HepG2 (cell line): Measurements from ENCODE around the gene GRAP. TPM values are rescaled to one million over a fixed set of nuclear protein-coding genes. Genes with fewer than 3 reads are reported as not detected.

ENCODE experiments used
- ATAC-seq: fragments of 200-7000 bp; cut with Tn5 transposase; 3 replicates; pipeline ENCODE4 v1.9.1; 2020; ENCODE audit warnings: mild to moderate bottlenecking, moderate library complexity
- BruUV-seq: library from RNA; stranded (reverse); fragments of 400-500 nt; replicated peaks from 2 replicates; lab custom pipeline; 2021; lab: Mats Ljungman, UMichigan
- CTCF ChIA-PET: fragments of 300-600 bp; formaldehyde crosslinking; extraction: SDS; loops from one replicate; lab custom pipeline; 2021; ENCODE audit warnings: low total read pairs, inconsistent platforms, low intra/inter-chr PET ratio; lab: Yijun Ruan, JAX
- POLR2A ChIA-PET: fragments of 350-600 bp; sonication (Branson Sonifier 250); formaldehyde crosslinking; loops from one replicate; lab custom pipeline; 2020; ENCODE audit warnings: antibody characterized with exemption, inconsistent platforms; lab: Yijun Ruan, JAX
- DNase-seq: peaks from one replicate; pipeline ENCODE4 v3.0.0-alpha.2; 2015; ENCODE audit warnings: low spot score
- FAIRE-seq: peaks from 3 replicates; lab custom pipeline; 2011; peaks lifted over from hg19 to GRCh38; lab: Jason Lieb, UNC
- H2AFZ ChIP-seq: one replicate; pipeline ENCODE4 v1.6.1; 2011; ENCODE audit warnings: low read length, inconsistent platforms
- H3K27ac ChIP-seq: fragments of 300-600 bp; 3 replicates; pipeline ENCODE4 v1.8.0; 2011; ENCODE audit warnings: mixed run types, mild to moderate bottlenecking, mixed read lengths, low read length, inconsistent platforms; ENCODE audit not compliant: insufficient read depth; ENCODE audit errors: extremely low read length
- H3K27me3 ChIP-seq, 2 experiments: fragments of 200-600 bp in 1 of 2; 2 replicates in 1 of 2; 3 replicates in 1 of 2; pipeline versions ENCODE4 v1.6.0 to v1.8.0; 2011; ENCODE audit warnings: low read length in 2 of 2, mild to moderate bottlenecking in 2 of 2, moderate library complexity in 2 of 2, inconsistent platforms in 1 of 2; ENCODE audit not compliant: insufficient read depth in 2 of 2, control insufficient read depth in 1 of 2
- H3K36me3 ChIP-seq, 2 experiments: fragments of 200-600 bp in 1 of 2; replicated peaks in 1 of 2; 2 replicates in 1 of 2; 3 replicates in 1 of 2; pipeline versions ENCODE4 v1.5.1 to v1.8.0; 2011; ENCODE audit warnings: low read length in 2 of 2, inconsistent platforms in 1 of 2; ENCODE audit not compliant: insufficient read depth in 2 of 2, control insufficient read depth in 1 of 2
- H3K4me1 ChIP-seq: 2 replicates; pipeline ENCODE4 v1.5.1; 2012; ENCODE audit warnings: low read length, inconsistent platforms; ENCODE audit not compliant: insufficient read depth
- H3K4me2 ChIP-seq: 2 replicates; pipeline ENCODE4 v1.6.0; 2011; ENCODE audit warnings: low read depth, low read length, inconsistent platforms
- H3K4me3 ChIP-seq, 3 experiments: fragments of 200-600 bp in 1 of 3; sonication (generic), shearing (Covaris generic) in 1 of 3; replicated peaks in 1 of 3; 2 replicates each; pipeline ENCODE4 v1.5.1; 2011 to 2016; ENCODE audit warnings: low read length in 3 of 3, inconsistent platforms in 2 of 3, low read depth in 2 of 3, mild to moderate bottlenecking in 2 of 3, control low read depth in 1 of 3, mixed read lengths in 1 of 3; ENCODE audit not compliant: insufficient read depth in 1 of 3
- H3K79me2 ChIP-seq: one replicate; pipeline ENCODE4 v1.6.1; 2011; ENCODE audit warnings: low read length, inconsistent platforms; ENCODE audit not compliant: insufficient read depth
- H3K9ac ChIP-seq: 2 replicates; pipeline ENCODE4 v1.6.0; 2011; ENCODE audit warnings: mild to moderate bottlenecking, low read depth, low read length, inconsistent platforms; ENCODE audit not compliant: insufficient read depth
- H3K9me3 ChIP-seq: 2 replicates; pipeline ENCODE4 v1.5.1; 2012; ENCODE audit warnings: mild to moderate bottlenecking, low read length
- H4K20me1 ChIP-seq: 2 replicates; pipeline ENCODE4 v1.6.0; 2011; ENCODE audit warnings: inconsistent platforms, mild to moderate bottlenecking, low read length, moderate library complexity; ENCODE audit not compliant: insufficient read depth
- KDM5B ChIP-seq: sonication (generic); formaldehyde crosslinking; IDR thresholded peaks from 2 replicates; pipeline ENCODE4 v1.4.0; 2020; ENCODE audit warnings: missing genetic modification reagents, mild to moderate bottlenecking, borderline replicate concordance
- MTF1 ChIP-seq: sonication (generic); formaldehyde crosslinking; IDR thresholded peaks from 2 replicates; pipeline ENCODE4 v1.5.0; 2020; ENCODE audit warnings: missing genetic modification reagents
- RFX1 ChIP-seq: fragments of 450-650 bp; IDR thresholded peaks from 2 replicates; pipeline ENCODE4 v1.6.1; 2017
- SETDB1 ChIP-seq: sonication (generic); formaldehyde crosslinking; IDR thresholded peaks from 2 replicates; pipeline ENCODE4 v1.5.1; 2020; ENCODE audit warnings: missing genetic modification reagents, mild to moderate bottlenecking, borderline replicate concordance
- SOX5 ChIP-seq: IDR thresholded peaks from 2 replicates; pipeline ENCODE4 v1.6.1; 2016; ENCODE audit warnings: borderline replicate concordance
- STAG1 ChIP-seq: sonication (generic); formaldehyde crosslinking; IDR thresholded peaks from 2 replicates; pipeline ENCODE4 v1.4.0; 2020; ENCODE audit warnings: missing genetic modification reagents
- ZMYM3 ChIP-seq: sonication (generic); formaldehyde crosslinking; IDR thresholded peaks from 2 replicates; pipeline ENCODE4 v1.5.1; 2020; ENCODE audit warnings: mild to moderate bottlenecking, missing genetic modification reagents
- ZNF24 ChIP-seq: fragments of 450-650 bp; IDR thresholded peaks from 2 replicates; pipeline ENCODE4 v1.6.1; 2017; ENCODE audit warnings: antibody characterized with exemption, mild to moderate bottlenecking
- ZNF256 ChIP-seq: sonication (generic); formaldehyde crosslinking; conservative IDR thresholded peaks from 2 replicates; pipeline ENCODE4 v1.4.0; 2020; ENCODE audit warnings: missing genetic modification reagents
- ZNF468 ChIP-seq: sonication (generic); formaldehyde crosslinking; IDR thresholded peaks from 2 replicates; pipeline ENCODE4 v1.8.0; 2022; ENCODE audit warnings: mild to moderate bottlenecking, moderate library complexity, missing genetic modification reagents
- ZNF619 ChIP-seq: sonication (generic); formaldehyde crosslinking; IDR thresholded peaks from 2 replicates; pipeline ENCODE4 v1.4.0; 2020; ENCODE audit warnings: mild to moderate bottlenecking, missing genetic modification reagents
- ZNF768 ChIP-seq: sonication (generic); formaldehyde crosslinking; IDR thresholded peaks from 2 replicates; pipeline ENCODE4 v1.4.0; 2020; ENCODE audit warnings: missing genetic modification reagents
- WGBS: methylation state at CpG from one replicate; pipeline ENCODE4 v1.1.6; 2017; ENCODE audit warnings: low lambda C conversion rate; 5-methylcytosine and 5-hydroxymethylcytosine counted together
- in situ Hi-C: cut with HindIII; loops from 2 replicates; pipeline ENCODE4 v1.10.0; 2017; ENCODE audit warnings: low pct_unique_long_range_greater_than_20kb; ENCODE audit not compliant: extremely low pct_ligation_motif_present
- intact Hi-C: fragments of 100-400 bp; cut with micrococcal nuclease; formaldehyde crosslinking; loops from one replicate; pipeline ENCODE4 v1.10.0; 2022; ENCODE audit not compliant: unreplicated experiment
- polyA plus RNA-seq, 8 experiments: library from polyadenylated mRNA; depleted of rRNA in 3 of 8; stranded (reverse) in 7 of 8; unstranded in 1 of 8; fragments of >200 nt; fragmentation: Illumina TruSeq in 4 of 8; extraction: Trizol in 4 of 8; gene quantifications; 2 replicates each; pipeline versions ENCODE4 v1.2.1 to v1.2.3, GENCODE V29; 2011 to 2016; ENCODE audit warnings: low read depth in 4 of 8, missing spikeins in 1 of 8, mixed read lengths in 1 of 8; ENCODE audit not compliant: insufficient read depth in 1 of 8
- total RNA-seq, 5 experiments: library from RNA; depleted of rRNA; stranded (reverse); fragments of >200 nt; fragmentation: Illumina TruSeq; extraction: Trizol; gene quantifications; 2 replicates each; pipeline ENCODE4 v1.2.3, GENCODE V29; 2016; ENCODE audit warnings: low read depth in 1 of 5
- TF ChIP-seq, protein P1 (sequence below): sonication (generic); formaldehyde crosslinking; IDR thresholded peaks from 2 replicates; pipeline ENCODE4 v1.8.1; 2023; ENCODE audit warnings: mild to moderate bottlenecking, moderate library complexity, missing genetic modification reagents
- TF ChIP-seq, protein P2 (sequence below): sonication (generic); formaldehyde crosslinking; IDR thresholded peaks from 2 replicates; pipeline ENCODE4 v1.5.0; 2020; ENCODE audit warnings: mild to moderate bottlenecking, missing genetic modification reagents, borderline replicate concordance
- TF ChIP-seq, protein P3 (sequence below): sonication (generic); formaldehyde crosslinking; IDR thresholded peaks from 2 replicates; pipeline ENCODE4; 2020; ENCODE audit warnings: missing genetic modification reagents, mild to moderate bottlenecking, borderline replicate concordance

Gene GRAP
- total and polyA plus RNA-seq, 2 of the 13 experiments (the other 11 are each of a cell fraction or from before 2014, with no cell fraction given), result 0.77 to 1.7 TPM

DNA sequence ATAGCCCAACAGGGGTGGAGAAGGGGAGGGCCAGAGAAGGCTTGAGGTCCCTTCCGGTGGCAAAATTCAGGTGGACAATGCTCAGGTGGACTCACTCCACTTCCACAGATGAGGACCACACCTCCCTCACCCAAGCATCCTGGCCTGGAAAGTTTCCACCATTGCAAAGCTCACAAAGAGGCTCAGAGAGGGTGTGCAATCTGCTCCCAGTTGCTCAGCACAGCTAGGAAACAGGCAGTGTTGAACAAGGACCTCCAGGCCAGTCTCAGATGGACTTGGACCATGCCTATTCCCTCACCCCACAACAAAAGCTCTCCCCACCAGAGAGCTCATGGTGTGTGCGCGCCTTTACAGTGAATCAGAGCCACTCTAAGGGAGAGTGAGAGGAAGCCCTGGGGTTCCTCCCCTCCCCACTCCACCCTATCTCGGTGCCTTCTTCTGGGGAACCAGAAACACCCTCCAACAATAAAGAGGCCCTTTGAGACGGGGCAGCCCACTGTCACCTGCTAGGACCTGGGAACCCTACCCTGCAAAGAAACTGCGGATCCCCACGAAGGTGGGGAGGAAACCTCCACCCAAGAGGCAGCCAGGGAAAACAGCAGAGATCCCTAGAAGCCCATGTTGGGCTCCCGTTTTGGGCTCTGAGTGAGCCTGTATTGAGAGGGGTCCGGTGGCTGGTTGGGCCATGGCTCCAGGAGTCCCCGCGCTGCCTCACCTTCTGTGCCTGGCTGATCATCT, 43.8 kb downstream of the GRAP start:
- Histone ChIP-seq H2AFZ (no peak overlapping the region), H3K9me3 (no peaks in the 10 kb centered on the region), H4K20me1 (peaks cover 25% of the 10 kb centered on the region), H3K36me3 (peaks cover 2 to 24% of the 10 kb centered on the region in 2 experiments), H3K9ac (peak overlapping the region; percentile 76), H3K4me3 (peak overlapping the region; percentile 69 to 84 (median 77)), H3K4me2 (peak overlapping the region; percentile 100), H3K79me2 (peaks cover 39% of the 10 kb centered on the region), H3K27me3 (no peaks in the 10 kb centered on the region; a peak in 1 of 5 replicates), H3K27ac (peak overlapping the region; percentile 93), H3K4me1 (peaks cover 65% of the 10 kb centered on the region)
- DNase-seq (no peak), ATAC-seq (no peak; the same call in 2 of the 3 replicates), FAIRE-seq (no peak)
- POLR2A ChIA-PET, result interaction anchor here (0.9 to 3.4 kb wide), 5 partner anchors 10 to 22 kb away, joined by 3 to 27 read pairs (median 10); no protein-coding TSS in a partner anchor
- no TSS peak for BruUV-seq
- intact Hi-C loops, result loop anchor here (2.0 kb wide), 1 partner anchor 14 kb away; no protein-coding TSS in a partner anchor
- WGBS, result 25% methylated on average over 7 of the region's 11 CpGs
- CTCF ChIA-PET, result no interaction called here
- in situ Hi-C loops, result loop anchor here (5.0 kb wide), 1 partner anchor 36 kb away; no protein-coding TSS in a partner anchor
- TF ChIP-seq ZNF468 (CRISPR knock-in tag) (no peak), SETDB1 (CRISPR knock-in tag) (no peak), ZMYM3 (CRISPR knock-in tag) (peak; percentile 80), ZNF256 (CRISPR knock-in tag) (no peak), RFX1 (no peak), STAG1 (CRISPR knock-in tag) (no peak), KDM5B (CRISPR knock-in tag) (0 out of 2 replicates have a peak, but pooled peaks have one; percentile 40), ZNF619 (0 out of 2 replicates have a peak, but pooled peaks have one; percentile 9), MTF1 (CRISPR knock-in tag) (no peak), ZNF24 (no peak), SOX5 (no peak), ZNF768 (CRISPR knock-in tag) (peak; percentile 99)
- TF ChIP-seq, protein P1, sequence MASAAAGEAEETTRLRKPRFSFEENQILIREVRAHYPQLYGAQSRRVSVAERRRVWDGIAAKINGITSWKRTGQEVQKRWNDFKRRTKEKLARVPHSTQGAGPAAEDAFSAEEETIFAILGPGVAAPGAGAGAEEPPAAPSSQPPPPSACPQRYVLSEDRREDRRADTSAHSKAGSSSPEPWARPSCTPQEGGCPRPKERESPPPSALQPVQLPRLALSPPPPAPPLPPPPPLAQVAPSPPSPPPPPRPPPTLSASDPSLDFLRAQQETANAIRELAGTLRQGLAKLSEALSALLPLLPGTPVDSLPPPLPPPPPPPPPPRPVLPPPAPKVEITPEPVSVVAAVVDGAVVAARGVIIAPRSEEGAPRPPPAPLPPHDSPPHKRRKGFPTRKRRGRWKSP, result no peak
- TF ChIP-seq, protein P2, sequence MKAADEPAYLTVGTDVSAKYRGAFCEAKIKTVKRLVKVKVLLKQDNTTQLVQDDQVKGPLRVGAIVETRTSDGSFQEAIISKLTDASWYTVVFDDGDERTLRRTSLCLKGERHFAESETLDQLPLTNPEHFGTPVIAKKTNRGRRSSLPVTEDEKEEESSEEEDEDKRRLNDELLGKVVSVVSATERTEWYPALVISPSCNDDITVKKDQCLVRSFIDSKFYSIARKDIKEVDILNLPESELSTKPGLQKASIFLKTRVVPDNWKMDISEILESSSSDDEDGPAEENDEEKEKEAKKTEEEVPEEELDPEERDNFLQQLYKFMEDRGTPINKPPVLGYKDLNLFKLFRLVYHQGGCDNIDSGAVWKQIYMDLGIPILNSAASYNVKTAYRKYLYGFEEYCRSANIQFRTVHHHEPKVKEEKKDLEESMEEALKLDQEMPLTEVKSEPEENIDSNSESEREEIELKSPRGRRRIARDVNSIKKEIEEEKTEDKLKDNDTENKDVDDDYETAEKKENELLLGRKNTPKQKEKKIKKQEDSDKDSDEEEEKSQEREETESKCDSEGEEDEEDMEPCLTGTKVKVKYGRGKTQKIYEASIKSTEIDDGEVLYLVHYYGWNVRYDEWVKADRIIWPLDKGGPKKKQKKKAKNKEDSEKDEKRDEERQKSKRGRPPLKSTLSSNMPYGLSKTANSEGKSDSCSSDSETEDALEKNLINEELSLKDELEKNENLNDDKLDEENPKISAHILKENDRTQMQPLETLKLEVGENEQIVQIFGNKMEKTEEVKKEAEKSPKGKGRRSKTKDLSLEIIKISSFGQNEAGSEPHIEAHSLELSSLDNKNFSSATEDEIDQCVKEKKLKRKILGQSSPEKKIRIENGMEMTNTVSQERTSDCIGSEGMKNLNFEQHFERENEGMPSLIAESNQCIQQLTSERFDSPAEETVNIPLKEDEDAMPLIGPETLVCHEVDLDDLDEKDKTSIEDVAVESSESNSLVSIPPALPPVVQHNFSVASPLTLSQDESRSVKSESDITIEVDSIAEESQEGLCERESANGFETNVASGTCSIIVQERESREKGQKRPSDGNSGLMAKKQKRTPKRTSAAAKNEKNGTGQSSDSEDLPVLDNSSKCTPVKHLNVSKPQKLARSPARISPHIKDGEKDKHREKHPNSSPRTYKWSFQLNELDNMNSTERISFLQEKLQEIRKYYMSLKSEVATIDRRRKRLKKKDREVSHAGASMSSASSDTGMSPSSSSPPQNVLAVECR (CRISPR knock-in tag), result no peak
- TF ChIP-seq, protein P3, sequence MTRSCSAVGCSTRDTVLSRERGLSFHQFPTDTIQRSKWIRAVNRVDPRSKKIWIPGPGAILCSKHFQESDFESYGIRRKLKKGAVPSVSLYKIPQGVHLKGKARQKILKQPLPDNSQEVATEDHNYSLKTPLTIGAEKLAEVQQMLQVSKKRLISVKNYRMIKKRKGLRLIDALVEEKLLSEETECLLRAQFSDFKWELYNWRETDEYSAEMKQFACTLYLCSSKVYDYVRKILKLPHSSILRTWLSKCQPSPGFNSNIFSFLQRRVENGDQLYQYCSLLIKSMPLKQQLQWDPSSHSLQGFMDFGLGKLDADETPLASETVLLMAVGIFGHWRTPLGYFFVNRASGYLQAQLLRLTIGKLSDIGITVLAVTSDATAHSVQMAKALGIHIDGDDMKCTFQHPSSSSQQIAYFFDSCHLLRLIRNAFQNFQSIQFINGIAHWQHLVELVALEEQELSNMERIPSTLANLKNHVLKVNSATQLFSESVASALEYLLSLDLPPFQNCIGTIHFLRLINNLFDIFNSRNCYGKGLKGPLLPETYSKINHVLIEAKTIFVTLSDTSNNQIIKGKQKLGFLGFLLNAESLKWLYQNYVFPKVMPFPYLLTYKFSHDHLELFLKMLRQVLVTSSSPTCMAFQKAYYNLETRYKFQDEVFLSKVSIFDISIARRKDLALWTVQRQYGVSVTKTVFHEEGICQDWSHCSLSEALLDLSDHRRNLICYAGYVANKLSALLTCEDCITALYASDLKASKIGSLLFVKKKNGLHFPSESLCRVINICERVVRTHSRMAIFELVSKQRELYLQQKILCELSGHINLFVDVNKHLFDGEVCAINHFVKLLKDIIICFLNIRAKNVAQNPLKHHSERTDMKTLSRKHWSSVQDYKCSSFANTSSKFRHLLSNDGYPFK (CRISPR knock-in tag), result no peak
